Embryonic facial prominence (tissue), 1 donor: Measurements from ENCODE around the gene NABP1.
"Not testable (repeated sequence)": the region's sequence is repeated elsewhere in the genome, so short reads cannot be mapped to it uniquely, and the experiment has no call there.

Experiments used
- DNase-seq: peaks from one replicate; pipeline ENCODE4 v3.0.0-alpha.2; 2016; ENCODE audit errors: extremely low spot score

NABP1 gene, protein sequence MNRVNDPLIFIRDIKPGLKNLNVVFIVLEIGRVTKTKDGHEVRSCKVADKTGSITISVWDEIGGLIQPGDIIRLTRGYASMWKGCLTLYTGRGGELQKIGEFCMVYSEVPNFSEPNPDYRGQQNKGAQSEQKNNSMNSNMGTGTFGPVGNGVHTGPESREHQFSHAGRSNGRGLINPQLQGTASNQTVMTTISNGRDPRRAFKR

GRCh38 chr2:191677646-191678436 lies at the start of gene NABP1:
NABP1 (plus strand) TSS chr2:191678136; CDS start chr2:191678615, 479 bp downstream.
- peak; percentile 98 for DNase-seq

GRCh38 chr2:191629001-191629453 lies 48.9 kb upstream of the NABP1 start:
- DNase-seq: no peak

DNA sequence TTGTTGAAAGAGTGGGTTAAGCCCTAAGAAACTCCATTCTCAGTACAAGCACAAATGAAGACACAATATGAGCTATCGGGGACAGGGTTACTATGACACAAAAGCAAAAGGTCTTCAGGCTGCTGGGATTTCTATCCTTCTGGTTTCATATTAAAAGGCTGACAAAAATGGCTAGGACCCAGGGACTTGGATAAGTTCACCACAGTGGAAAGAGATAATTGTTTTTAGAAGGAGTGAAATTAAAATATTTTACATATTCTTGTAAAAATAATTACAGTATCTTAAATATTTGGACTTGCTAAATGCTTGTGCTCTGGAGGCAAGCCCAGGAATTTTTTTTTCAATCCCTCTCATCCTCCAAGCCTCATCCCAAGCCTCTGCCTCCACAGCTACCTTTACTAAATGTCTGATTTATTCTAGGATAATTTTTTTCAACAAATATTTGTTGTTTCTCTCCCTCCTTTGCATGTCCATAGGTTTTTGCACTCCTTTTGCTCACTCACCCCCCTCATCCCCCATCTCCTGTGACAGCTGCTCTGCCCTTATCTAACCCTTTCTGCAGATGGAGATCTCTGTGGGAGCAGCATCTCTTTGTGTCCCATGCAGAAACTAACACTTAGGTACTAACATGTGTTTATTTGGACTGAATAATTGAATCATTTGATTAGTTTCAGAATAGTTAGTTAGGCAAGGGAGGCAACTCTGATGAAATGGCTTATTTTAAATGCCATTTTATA lies 47.8 kb upstream of the NABP1 start:
- no peak for DNase-seq

- DNase-seq: no peak
These were observed 46.2 kb upstream of the NABP1 start for GRCh38 chr2:191631754-191632153.

GRCh38 chr2:191632426-191632825 lies 45.5 kb upstream of the NABP1 start:
- DNase-seq: no peak

DNA sequence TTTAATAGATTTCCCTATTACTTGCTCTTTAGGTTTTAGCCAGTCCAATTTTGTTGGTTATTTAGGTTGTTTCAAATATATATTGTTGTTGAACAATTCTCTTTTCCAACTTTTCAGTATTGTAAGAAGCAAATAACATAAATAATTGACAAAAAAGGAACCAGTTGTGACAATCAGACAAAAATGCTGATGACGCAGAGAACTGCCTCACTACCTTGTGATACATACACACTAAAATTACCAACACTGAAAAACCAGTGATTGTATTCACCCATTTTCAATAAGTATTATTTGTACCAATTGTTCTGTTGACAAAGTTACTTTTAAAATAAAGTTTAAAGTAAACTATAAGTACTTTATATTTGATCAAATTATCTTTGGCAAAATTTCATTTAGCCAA lies 43.1 kb upstream of the NABP1 start:
- DNase-seq: no peak

DNA sequence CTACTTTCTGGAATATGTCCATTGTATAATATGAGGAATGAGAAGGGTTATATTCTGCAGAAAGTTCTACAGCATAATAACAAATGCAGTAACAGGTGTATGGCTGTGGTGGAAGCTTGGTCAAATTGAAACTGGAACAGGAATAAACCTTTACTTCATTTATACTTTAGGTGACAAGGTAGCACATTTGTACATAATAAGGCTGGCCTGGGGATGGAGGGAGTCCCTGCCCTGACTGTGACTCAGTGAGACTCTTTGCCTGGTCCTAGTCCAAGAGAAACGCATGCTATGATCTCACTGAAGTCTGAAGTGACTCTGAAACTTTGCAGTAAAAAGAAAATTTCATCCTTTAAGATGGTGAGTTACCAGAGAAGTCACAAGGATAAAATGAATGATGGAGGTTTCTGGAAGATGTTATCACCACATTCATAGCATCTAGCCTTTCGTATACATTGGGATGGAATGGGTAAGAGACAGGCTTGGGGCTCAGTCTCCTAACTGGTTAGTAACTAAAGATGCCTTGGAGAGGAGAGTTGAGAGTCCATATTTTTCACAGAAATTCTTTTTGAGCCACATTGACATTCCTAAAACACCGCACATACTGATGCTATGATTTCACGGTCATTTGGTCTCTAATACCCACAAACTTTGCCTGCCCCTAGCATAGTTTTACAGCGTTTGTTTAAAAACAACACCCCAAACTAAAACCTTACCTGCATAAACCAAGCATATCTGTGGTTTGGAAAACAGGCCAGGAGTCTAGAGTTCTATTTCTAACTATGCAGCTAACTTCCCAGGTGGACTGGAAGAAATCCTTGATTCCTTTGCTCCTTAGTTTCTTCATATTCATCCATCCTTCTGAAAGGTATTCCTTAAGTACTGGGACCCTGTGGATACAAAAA lies 42.4 kb upstream of the NABP1 start:
- DNase-seq: no peak

DNA sequence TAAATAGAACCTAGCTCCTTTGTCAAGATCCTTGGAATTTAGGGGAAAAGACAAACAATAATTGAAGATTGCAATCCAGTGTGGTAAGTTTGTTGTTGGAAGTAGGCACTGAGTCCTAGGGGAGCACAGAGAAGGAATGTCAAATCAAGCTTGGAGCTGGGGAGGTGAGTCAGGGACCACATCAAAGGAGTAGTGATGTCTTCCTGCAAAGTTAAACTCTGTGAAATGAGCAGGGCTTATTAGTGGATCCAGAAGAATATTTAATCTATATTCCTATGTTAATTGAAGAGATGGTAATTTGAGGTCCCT lies 41.7 kb upstream of the NABP1 start:
- no peak for DNase-seq

DNA sequence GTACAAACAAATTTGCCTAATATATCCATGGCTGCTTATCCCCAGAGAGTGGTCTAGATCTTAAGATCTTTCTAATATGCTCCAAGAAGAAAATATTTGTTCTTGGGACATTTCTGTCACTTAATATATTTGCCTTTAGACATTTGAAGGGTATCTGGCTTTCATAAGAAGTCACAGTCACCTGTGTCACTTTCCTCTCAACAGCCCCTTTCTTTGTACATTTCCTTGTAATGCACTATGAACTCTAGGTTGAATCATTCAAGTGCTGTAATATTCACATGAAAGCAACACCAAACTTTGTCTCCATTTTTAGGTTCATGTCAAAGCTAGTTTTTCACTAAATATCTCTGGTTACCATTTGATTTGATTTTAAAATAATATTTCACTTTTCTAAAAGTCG lies 41.4 kb upstream of the NABP1 start:
- no peak for DNase-seq

- DNase-seq: no peak
These were observed 40.5 kb upstream of the NABP1 start for GRCh38 chr2:191637182-191638078.

- DNase-seq: no peak
These were observed 39.7 kb upstream of the NABP1 start for GRCh38 chr2:191638079-191638801.

DNA sequence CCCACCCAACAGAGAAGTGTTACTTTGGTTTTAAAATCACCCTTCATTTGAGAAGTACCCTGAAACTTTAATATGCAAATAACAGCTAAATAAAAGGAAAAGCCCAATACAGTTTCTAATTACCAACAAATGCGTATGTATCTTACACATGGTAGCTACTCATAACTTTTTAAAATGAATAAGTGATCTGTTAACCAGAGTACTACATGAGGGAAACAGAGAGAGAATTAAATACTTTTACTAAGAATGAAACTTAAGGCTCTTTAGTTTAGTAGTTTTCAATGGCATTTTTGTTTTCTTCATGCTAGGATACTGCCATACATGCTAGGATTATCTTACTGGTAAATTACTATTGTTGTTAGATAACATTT lies 39.1 kb upstream of the NABP1 start:
- no peak for DNase-seq

GRCh38 chr2:191641609-191642008 lies 36.3 kb upstream of the NABP1 start:
- no peak for DNase-seq

GRCh38 chr2:191642541-191642940 lies 35.4 kb upstream of the NABP1 start:
- no peak for DNase-seq

- DNase-seq: no peak
These were observed 34.5 kb upstream of the NABP1 start for GRCh38 chr2:191643429-191643828.

GRCh38 chr2:191644613-191645012 lies 33.3 kb upstream of the NABP1 start:
- not testable (repeated sequence) for DNase-seq

GRCh38 chr2:191645032-191645431 lies 32.9 kb upstream of the NABP1 start:
- DNase-seq: no peak

DNA sequence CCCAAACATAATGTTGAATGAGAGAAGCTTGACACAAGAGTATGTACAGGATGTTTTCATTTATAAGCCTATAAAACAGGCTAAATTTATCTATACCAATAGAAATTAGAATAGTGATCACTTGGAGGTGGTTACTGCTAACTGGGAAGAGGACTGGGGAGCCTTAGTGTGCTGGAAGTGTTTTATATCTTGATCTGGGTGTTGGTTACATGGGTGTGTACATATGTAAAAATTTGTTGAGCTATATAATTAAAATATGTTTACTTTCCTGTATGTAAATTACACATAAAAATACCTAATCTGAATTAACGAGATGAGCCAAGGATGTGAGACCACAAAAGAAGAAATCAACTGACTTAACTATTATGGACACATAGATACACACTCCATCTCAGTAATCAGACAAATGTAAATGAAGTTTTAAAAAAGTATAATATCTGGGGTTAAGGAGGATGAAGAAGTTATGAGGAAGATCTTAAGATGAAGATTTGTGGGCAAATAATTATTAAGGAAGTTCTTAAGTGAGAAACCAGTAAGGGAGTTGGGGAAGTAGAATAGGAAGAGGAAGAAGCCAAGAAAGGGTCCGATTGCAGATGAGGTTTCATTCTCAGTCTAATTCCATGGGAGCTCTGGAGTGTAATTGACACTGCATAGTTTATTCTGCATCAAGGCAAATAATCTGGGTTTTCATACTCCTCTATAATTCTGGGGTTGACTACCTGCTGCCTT lies 32.3 kb upstream of the NABP1 start:
- DNase-seq: no peak

- DNase-seq: no peak
These were observed 31.6 kb upstream of the NABP1 start for GRCh38 chr2:191646163-191646902.
